H9 (cell line): ENCODE data around the gene IDE. TPM values are rescaled to one million over a fixed set of nuclear protein-coding genes. Genes with fewer than 3 reads are reported as not detected.

Experiments
- DNase-seq: peaks from one replicate; pipeline ENCODE4 v3.0.0-alpha.2; 2017
- H2AFZ ChIP-seq: one replicate; pipeline ENCODE4 v1.6.1; 2013; ENCODE audit warnings: mild to moderate bottlenecking, low read length, control low read depth, moderate library complexity
- H2AK5ac ChIP-seq: 2 replicates; pipeline ENCODE4 v1.6.1; 2013; ENCODE audit warnings: low read length, control low read depth, mixed read lengths; ENCODE audit not compliant: insufficient read length
- H2BK120ac ChIP-seq: one replicate; pipeline ENCODE4 v1.6.1; 2013; ENCODE audit warnings: low read depth, mild to moderate bottlenecking, low read length, control low read depth, inconsistent platforms; ENCODE audit not compliant: poor library complexity, severe bottlenecking
- H2BK12ac ChIP-seq: 2 replicates; pipeline ENCODE4 v1.6.1; 2013; ENCODE audit warnings: low read length, control low read depth, mixed read lengths, low read depth; ENCODE audit not compliant: insufficient read length
- H2BK15ac ChIP-seq: 2 replicates; pipeline ENCODE4 v1.6.1; 2013; ENCODE audit warnings: low read depth, low read length, control low read depth
- H2BK20ac ChIP-seq: one replicate; pipeline ENCODE4 v1.6.1; 2013; ENCODE audit warnings: low read depth, mild to moderate bottlenecking, low read length, control low read depth, inconsistent platforms; ENCODE audit not compliant: poor library complexity, severe bottlenecking
- H2BK5ac ChIP-seq: 2 replicates; pipeline ENCODE4 v1.6.1; 2013; ENCODE audit warnings: low read length, control low read depth, mixed read lengths; ENCODE audit not compliant: insufficient read length
- H3K14ac ChIP-seq: 2 replicates; pipeline ENCODE4 v1.6.1; 2013; ENCODE audit warnings: low read length, control low read depth; ENCODE audit not compliant: insufficient read depth
- H3K18ac ChIP-seq: 2 replicates; pipeline ENCODE4 v1.6.1; 2013; ENCODE audit warnings: low read depth, mild to moderate bottlenecking, mixed read lengths, low read length, control low read depth; ENCODE audit not compliant: insufficient read length
- H3K23ac ChIP-seq: 2 replicates; pipeline ENCODE4 v1.6.1; 2013; ENCODE audit warnings: low read length, control low read depth, mixed read lengths, low read depth; ENCODE audit not compliant: insufficient read length
- H3K23me2 ChIP-seq: 2 replicates; pipeline ENCODE4 v1.6.1; 2013; ENCODE audit warnings: low read depth, mild to moderate bottlenecking, mixed read lengths, low read length, control low read depth; ENCODE audit not compliant: insufficient read length, poor library complexity, severe bottlenecking
- H3K27ac ChIP-seq: 2 replicates; pipeline ENCODE4 v1.5.1; 2013; ENCODE audit warnings: low read length, control low read depth, mixed read lengths, low read depth; ENCODE audit not compliant: insufficient read length
- H3K27me3 ChIP-seq: 2 replicates; pipeline ENCODE4 v1.6.1; 2013; ENCODE audit warnings: low read length, control low read depth, inconsistent platforms; ENCODE audit not compliant: insufficient read depth
- H3K4ac ChIP-seq: 2 replicates; pipeline ENCODE4 v1.6.1; 2013; ENCODE audit warnings: low read depth, mild to moderate bottlenecking, control low read depth, inconsistent platforms, low read length, moderate library complexity
- H3K4me1 ChIP-seq: 2 replicates; pipeline ENCODE4 v1.6.1; 2013; ENCODE audit warnings: low read length, control low read depth, inconsistent platforms; ENCODE audit not compliant: insufficient read depth
- H3K4me2 ChIP-seq: 2 replicates; pipeline ENCODE4 v1.6.1; 2013; ENCODE audit warnings: low read length, control low read depth, mixed read lengths; ENCODE audit not compliant: insufficient read length, insufficient read depth
- H3K56ac ChIP-seq: 2 replicates; pipeline ENCODE4 v1.6.1; 2013; ENCODE audit warnings: low read depth, mild to moderate bottlenecking, mixed read lengths, low read length, control low read depth; ENCODE audit not compliant: insufficient read length
- H3K79me1 ChIP-seq: 2 replicates; pipeline ENCODE4 v1.6.1; 2013; ENCODE audit warnings: low read depth, mild to moderate bottlenecking, moderate library complexity, low read length, control low read depth, inconsistent platforms; ENCODE audit not compliant: insufficient read depth, poor library complexity, severe bottlenecking
- H3K79me2 ChIP-seq: 2 replicates; pipeline ENCODE4 v1.6.1; 2013; ENCODE audit warnings: low read length, control low read depth, inconsistent platforms; ENCODE audit not compliant: insufficient read depth
- H3K9ac ChIP-seq: 2 replicates; pipeline ENCODE4 v1.6.1; 2013; ENCODE audit warnings: low read length, control low read depth, mixed read lengths; ENCODE audit not compliant: insufficient read length; ENCODE audit errors: extremely low read depth
- H3K9me3 ChIP-seq: one replicate; pipeline ENCODE4 v1.6.1; 2013; ENCODE audit warnings: low read depth, low read length, inconsistent platforms; ENCODE audit not compliant: control insufficient read depth
- H3T11ph ChIP-seq: one replicate; pipeline ENCODE4 v1.6.1; 2013; ENCODE audit warnings: mild to moderate bottlenecking, low read length, control low read depth, inconsistent platforms
- H4K20me1 ChIP-seq: one replicate; pipeline ENCODE4 v1.6.1; 2013; ENCODE audit not compliant: control insufficient read depth, insufficient read length, insufficient read depth
- H4K5ac ChIP-seq: 2 replicates; pipeline ENCODE4 v1.6.1; 2013; ENCODE audit warnings: low read depth, mild to moderate bottlenecking, mixed read lengths, low read length, control low read depth; ENCODE audit not compliant: insufficient read length
- H4K8ac ChIP-seq: replicated peaks from 2 replicates; pipeline ENCODE4 v1.6.1; 2013; ENCODE audit warnings: low read length, control low read depth, mixed read lengths, low read depth; ENCODE audit not compliant: insufficient read length
- H4K91ac ChIP-seq: 2 replicates; pipeline ENCODE4 v1.6.1; 2013; ENCODE audit warnings: low read depth, mild to moderate bottlenecking, moderate library complexity, mixed read lengths, low read length, control low read depth; ENCODE audit not compliant: insufficient read length
- H3K27ac Mint-ChIP-seq, 3 experiments: 2 replicates in 2 of 3; 3 replicates in 1 of 3; pipeline ENCODE4 v1.8.0; 2020 to 2021; ENCODE audit warnings: mixed read lengths in 3 of 3, mild to moderate bottlenecking in 1 of 3, moderate library complexity in 1 of 3
- H3K27me3 Mint-ChIP-seq: 2 replicates; pipeline ENCODE4 v1.8.0; 2021; ENCODE audit warnings: low read depth, mild to moderate bottlenecking, moderate library complexity, mixed read lengths
- H3K36me3 Mint-ChIP-seq, 3 experiments: 2 replicates in 2 of 3; 3 replicates in 1 of 3; pipeline ENCODE4 v1.8.0; 2020 to 2021; ENCODE audit warnings: low read depth in 3 of 3, mixed read lengths in 3 of 3; ENCODE audit not compliant: insufficient read depth in 1 of 3
- H3K4me1 Mint-ChIP-seq, 2 experiments: 2 replicates each; pipeline ENCODE4 v1.8.0; 2020; ENCODE audit warnings: mixed read lengths in 2 of 2
- H3K4me3 Mint-ChIP-seq, 2 experiments: 2 replicates in 1 of 2; 3 replicates in 1 of 2; pipeline ENCODE4 v1.8.0; 2020 to 2021; ENCODE audit warnings: mild to moderate bottlenecking in 2 of 2, mixed read lengths in 2 of 2, moderate library complexity in 1 of 2
- H3K9me3 Mint-ChIP-seq, 2 experiments: 2 replicates in 1 of 2; 3 replicates in 1 of 2; pipeline ENCODE4 v1.8.0; 2020; ENCODE audit warnings: mild to moderate bottlenecking in 2 of 2, mixed read lengths in 2 of 2, moderate library complexity in 1 of 2
- WGBS: extraction: QIAGEN DNeasy Blood & Tissue Kit; methylation state at CpG from one replicate; pipeline ENCODE4 v1.1.7; 2013; ENCODE audit warnings: missing lambda C conversion rate, low lambda C conversion rate, mixed read lengths; ENCODE audit not compliant: insufficient read length; ENCODE audit errors: extremely low coverage; 5-methylcytosine and 5-hydroxymethylcytosine counted together
- total RNA-seq: library from RNA; stranded (reverse); gene quantifications from 2 replicates; pipeline ENCODE4 v1.2.1, GENCODE V29; 2021
- TF ChIP-seq, protein P1 (sequence below): fragments of 200-600 bp; sonication (generic); conservative IDR thresholded peaks from 3 replicates; pipeline ENCODE4 v1.8.0; 2021; ENCODE audit warnings: antibody characterized with exemption, mild to moderate bottlenecking

Gene IDE
- total RNA-seq, 1 experiment from 2014 or later: 48.9 TPM

DNA sequence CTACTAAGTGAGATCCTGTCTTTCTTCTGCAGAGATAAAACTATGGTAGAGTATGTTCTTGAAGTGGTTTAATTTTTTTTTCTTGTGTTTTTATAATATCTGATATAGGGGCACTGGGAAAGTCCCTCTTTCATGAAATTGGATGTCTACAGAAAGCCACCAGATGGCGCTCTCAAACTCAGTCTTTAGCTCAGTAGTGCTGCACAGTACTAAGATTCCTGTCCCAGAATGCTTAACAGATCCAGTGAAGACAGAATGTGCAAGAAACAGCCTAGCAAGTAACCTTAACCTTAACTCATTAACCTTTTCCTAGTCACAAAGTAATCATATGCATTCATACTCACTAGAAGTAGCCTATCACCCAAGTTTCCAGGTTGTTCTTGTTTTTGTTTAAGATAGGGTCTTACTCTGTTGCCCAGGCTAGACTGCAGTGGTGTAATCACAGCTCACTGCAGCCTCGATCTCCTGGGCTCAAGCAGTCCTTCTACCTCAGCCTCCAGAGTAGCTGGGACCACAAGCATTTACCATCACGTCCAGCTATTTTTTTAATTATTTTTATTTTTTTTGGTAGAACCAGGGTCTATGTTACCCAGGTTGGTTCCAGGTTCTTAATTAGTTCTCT, 56.7 kb downstream of the IDE start:
- Histone ChIP-seq H3K27me3 (no peaks in the 10 kb centered on the region), H4K8ac (no peak overlapping the region), H3K9ac (no peak overlapping the region), H4K91ac (no peak overlapping the region), H4K20me1 (no peaks in the 10 kb centered on the region), H2BK120ac (no peak overlapping the region), H3K9me3 (no peaks in the 10 kb centered on the region), H2AK5ac (no peak overlapping the region), H3K79me1 (no peaks in the 10 kb centered on the region), H2BK5ac (no peak overlapping the region), H3T11ph (no peak overlapping the region), H2BK15ac (no peak overlapping the region), H3K4me1 (no peaks in the 10 kb centered on the region), H3K23me2 (no peaks in the 10 kb centered on the region), H3K4ac (no peak overlapping the region), H3K14ac (no peak overlapping the region), H3K79me2 (no peaks in the 10 kb centered on the region), H2AFZ (no peak overlapping the region), H2BK12ac (no peak overlapping the region), H3K27ac (no peak overlapping the region), H3K4me2 (no peak overlapping the region), H3K23ac (no peak overlapping the region), H3K18ac (no peak overlapping the region), H3K56ac (no peak overlapping the region), H2BK20ac (no peak overlapping the region), H4K5ac (no peak overlapping the region)
- TF ChIP-seq, protein P1, sequence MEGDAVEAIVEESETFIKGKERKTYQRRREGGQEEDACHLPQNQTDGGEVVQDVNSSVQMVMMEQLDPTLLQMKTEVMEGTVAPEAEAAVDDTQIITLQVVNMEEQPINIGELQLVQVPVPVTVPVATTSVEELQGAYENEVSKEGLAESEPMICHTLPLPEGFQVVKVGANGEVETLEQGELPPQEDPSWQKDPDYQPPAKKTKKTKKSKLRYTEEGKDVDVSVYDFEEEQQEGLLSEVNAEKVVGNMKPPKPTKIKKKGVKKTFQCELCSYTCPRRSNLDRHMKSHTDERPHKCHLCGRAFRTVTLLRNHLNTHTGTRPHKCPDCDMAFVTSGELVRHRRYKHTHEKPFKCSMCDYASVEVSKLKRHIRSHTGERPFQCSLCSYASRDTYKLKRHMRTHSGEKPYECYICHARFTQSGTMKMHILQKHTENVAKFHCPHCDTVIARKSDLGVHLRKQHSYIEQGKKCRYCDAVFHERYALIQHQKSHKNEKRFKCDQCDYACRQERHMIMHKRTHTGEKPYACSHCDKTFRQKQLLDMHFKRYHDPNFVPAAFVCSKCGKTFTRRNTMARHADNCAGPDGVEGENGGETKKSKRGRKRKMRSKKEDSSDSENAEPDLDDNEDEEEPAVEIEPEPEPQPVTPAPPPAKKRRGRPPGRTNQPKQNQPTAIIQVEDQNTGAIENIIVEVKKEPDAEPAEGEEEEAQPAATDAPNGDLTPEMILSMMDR: peak; percentile 89
- DNase-seq: peak; percentile 37
- H3K4me3 Mint-ChIP-seq: no peak overlapping the region
- H3K36me3 Mint-ChIP-seq: peaks cover 5 to 18% (median 14%) of the 10 kb centered on the region in 3 experiments; a peak in 6 of 7 replicates
- WGBS: no CpG with 5 or more reads among the region's 3 CpGs
- H3K27me3 Mint-ChIP-seq: no peaks in the 10 kb centered on the region
- no peaks in the 10 kb centered on the region for H3K9me3 Mint-ChIP-seq
- no peak overlapping the region; a peak in 1 of 7 replicates for H3K27ac Mint-ChIP-seq
- H3K4me1 Mint-ChIP-seq: no peaks in the 10 kb centered on the region
